ENCODE measurements around the gene EDC4. TPM values are rescaled to one million over a fixed set of nuclear protein-coding genes. Genes with fewer than 3 reads are reported as not detected.

Gene EDC4
- total and polyA plus RNA-seq, 2 of the 13 experiments (the other 11 are each of a cell fraction or from before 2014, with no cell fraction given), result 51.4 to 59.1 TPM

- TF ChIP-seq HIVEP1 (CRISPR knock-in tag; IDR thresholded peaks at IDR 0.05) (peak; percentile 55; the same call in 1 of the 2 replicates), SOX13 (IDR thresholded peaks at IDR 0.05) (no peak; the same call in 1 of the 2 replicates), SOX13 (CRISPR knock-in tag; conservative IDR thresholded peaks at IDR 0.05 in 1 of 2, IDR thresholded peaks at IDR 0.05 in 1 of 2) (peak in 1 of 2 experiments; percentile 26; a peak in 1 of 4 replicates), GATAD2A (CRISPR knock-in tag; IDR thresholded peaks at IDR 0.05) (peak; percentile 49; the same call in 1 of the 2 replicates), HMGXB3 (CRISPR knock-in tag; IDR thresholded peaks at IDR 0.05; ENCODE audit: borderline replicate concordance) (no peak), DMTF1 (CRISPR knock-in tag; IDR thresholded peaks at IDR 0.05) (no peak), RARA (CRISPR knock-in tag; IDR thresholded peaks at IDR 0.05) (peak; percentile 24), FOSL2 (CRISPR knock-in tag; IDR thresholded peaks at IDR 0.05) (peak; percentile 55), ZNF383 (CRISPR knock-in tag; IDR thresholded peaks at IDR 0.05; ENCODE audit: borderline replicate concordance) (no peak), USF2 (IDR thresholded peaks at IDR 0.05; ENCODE audit: low read depth, low read length) (no peak), USF2 (CRISPR knock-in tag; IDR thresholded peaks at IDR 0.05; ENCODE audit: borderline replicate concordance) (no peak), CSRNP1 (CRISPR knock-in tag; IDR thresholded peaks at IDR 0.05) (peak; percentile 93), ZSCAN21 (CRISPR knock-in tag; IDR thresholded peaks at IDR 0.05; ENCODE audit: borderline replicate concordance) (peak; percentile 85; the same call in 1 of the 2 replicates), ZNF615 (CRISPR knock-in tag; IDR thresholded peaks at IDR 0.05; ENCODE audit: borderline replicate concordance) (peak; percentile 96; the same call in 1 of the 2 replicates), MIER2 (CRISPR knock-in tag; IDR thresholded peaks at IDR 0.05) (peak; percentile 74; the same call in 1 of the 2 replicates), FOXC1 (CRISPR knock-in tag; IDR thresholded peaks at IDR 0.05; ENCODE audit: borderline replicate concordance) (no peak; the same call in 1 of the 2 replicates)
These were observed 39.2 kb upstream of the EDC4 start (continued) for GRCh38 chr16:67833415-67834241.
